ENCODE data around the gene SMIM9.
"Not testable (repeated sequence)": the region's sequence is repeated elsewhere in the genome, so short reads cannot be mapped to it uniquely, and the experiment has no call there.

The SMIM9 gene

GRCh38 chrX:154834562-154834961 is at the start of gene SMIM9:
Gene SMIM9, minus strand, starts transcription at chrX:154834662. Its CDS starts 3,806 bp downstream, at chrX:154830856.
- Mint-ChIP-seq H3K4me3 (no peak within 1 kb of the TSS), H3K4me1 (no peaks in the 10 kb centered on the region), H3K9me3 (peaks cover 57% of the 10 kb centered on the region), H3K36me3 (ENCODE audit: low read depth) (peaks cover 2% of the 10 kb centered on the region), H3K27ac (no peak within 1 kb of the TSS), H3K27me3 (ENCODE audit: low read depth, poor library complexity) (peaks cover 5% of the 10 kb centered on the region)
- no peak for TF ChIP-seq CTCF (IDR thresholded peaks at IDR 0.05)
- DNase-seq, result no peak

- H3K36me3 Mint-ChIP-seq (ENCODE audit: low read depth); H3K4me3 Mint-ChIP-seq; H3K27ac Mint-ChIP-seq; H3K27me3 Mint-ChIP-seq (ENCODE audit: low read depth, poor library complexity); H3K4me1 Mint-ChIP-seq; DNase-seq: not testable (repeated sequence)
- H3K9me3 Mint-ChIP-seq, result peaks cover 20% of the 10 kb centered on the region
These were observed 49.6 kb upstream of the SMIM9 start for GRCh38 chrX:154884069-154884468.

GRCh38 chrX:154873329-154873728 is 38.9 kb upstream of the SMIM9 start:
- H3K9me3 Mint-ChIP-seq, result peaks cover 63% of the 10 kb centered on the region
- no peak overlapping the region for H3K4me3 Mint-ChIP-seq
- no peaks in the 10 kb centered on the region for H3K27me3 Mint-ChIP-seq (ENCODE audit: low read depth, poor library complexity)
- peaks cover under 1% of the 10 kb centered on the region for H3K36me3 Mint-ChIP-seq (ENCODE audit: low read depth)
- no peaks in the 10 kb centered on the region for H3K4me1 Mint-ChIP-seq
- no peak for TF ChIP-seq CTCF (IDR thresholded peaks at IDR 0.05)
- no peak for DNase-seq
- no peak overlapping the region for H3K27ac Mint-ChIP-seq

- not testable (repeated sequence) for H3K27ac Mint-ChIP-seq; H3K4me1 Mint-ChIP-seq; DNase-seq; H3K4me3 Mint-ChIP-seq; H3K36me3 Mint-ChIP-seq (ENCODE audit: low read depth); H3K27me3 Mint-ChIP-seq (ENCODE audit: low read depth, poor library complexity)
- H3K9me3 Mint-ChIP-seq, result peaks cover 84% of the 10 kb centered on the region
These were observed 34.1 kb upstream of the SMIM9 start for GRCh38 chrX:154868522-154868921.

GRCh38 chrX:154855256-154855655 is 20.8 kb upstream of the SMIM9 start:
- Mint-ChIP-seq H3K36me3 (ENCODE audit: low read depth) (no peaks in the 10 kb centered on the region), H3K9me3 (peaks cover 76% of the 10 kb centered on the region), H3K27ac (no peak overlapping the region), H3K27me3 (ENCODE audit: low read depth, poor library complexity) (no peaks in the 10 kb centered on the region), H3K4me1 (no peaks in the 10 kb centered on the region), H3K4me3 (no peak overlapping the region)
- no peak for DNase-seq
- TF ChIP-seq CTCF (IDR thresholded peaks at IDR 0.05), result no peak

- no peaks in the 10 kb centered on the region for H3K4me1 Mint-ChIP-seq
- H3K4me3 Mint-ChIP-seq, result no peak overlapping the region
- H3K9me3 Mint-ChIP-seq, result peaks cover 78% of the 10 kb centered on the region
These were observed 16.6 kb upstream of the SMIM9 start for GRCh38 chrX:154850957-154851611.

More at GRCh38 chrX:154850957-154851611, 16.6 kb upstream of the SMIM9 start:
- H3K27ac Mint-ChIP-seq, result no peak overlapping the region
- DNase-seq, result no peak
- H3K36me3 Mint-ChIP-seq (ENCODE audit: low read depth), result peaks cover 8% of the 10 kb centered on the region
- H3K27me3 Mint-ChIP-seq (ENCODE audit: low read depth, poor library complexity), result no peaks in the 10 kb centered on the region
- TF ChIP-seq CTCF (IDR thresholded peaks at IDR 0.05), result no peak
